HFFc6 (cell line): ENCODE results near the gene CCDC6. TPM values are rescaled to one million over a fixed set of nuclear protein-coding genes. Genes with fewer than 3 reads are reported as not detected.

Experiments
- DNase-seq: peaks from one replicate; pipeline ENCODE4 v3.0.0-alpha.2; 2018
- H3K27ac Mint-ChIP-seq: 2 replicates; pipeline ENCODE4 v1.8.0; 2020; ENCODE audit warnings: mild to moderate bottlenecking, mixed read lengths
- H3K27me3 Mint-ChIP-seq: 2 replicates; pipeline ENCODE4 v1.8.0; 2021; ENCODE audit warnings: mild to moderate bottlenecking, moderate library complexity, mixed read lengths; ENCODE audit not compliant: insufficient read depth
- H3K36me3 Mint-ChIP-seq: 2 replicates; pipeline ENCODE4 v1.8.0; 2021; ENCODE audit warnings: low read depth, mixed read lengths
- H3K4me1 Mint-ChIP-seq: 2 replicates; pipeline ENCODE4 v1.8.0; 2020; ENCODE audit warnings: low read depth, mixed read lengths
- H3K4me3 Mint-ChIP-seq: 2 replicates; pipeline ENCODE4 v1.8.0; 2020; ENCODE audit warnings: mild to moderate bottlenecking, moderate library complexity, mixed read lengths
- H3K9me3 Mint-ChIP-seq: 2 replicates; pipeline ENCODE4 v1.8.0; 2020; ENCODE audit warnings: mild to moderate bottlenecking, mixed read lengths
- CTCF ChIP-seq: fragments of 200-600 bp; sonication (generic); IDR thresholded peaks from 2 replicates; pipeline ENCODE4 v1.5.0; 2021; ENCODE audit warnings: antibody characterized with exemption, mild to moderate bottlenecking
- total RNA-seq, 6 experiments: library from RNA; stranded (reverse); fragmentation: NEBNext Ultra II Directional; extraction: Animal tissue kit (Norgen Biotek cat#: 25700); gene quantifications; 2 replicates in 1 of 6; 3 replicates in 5 of 6; pipeline ENCODE4 v1.2.3, GENCODE V29; 2021

Gene CCDC6
- total RNA-seq, 6 experiments from 2014 or later: 33.0 to 43.0 (median 36.7) TPM

DNA sequence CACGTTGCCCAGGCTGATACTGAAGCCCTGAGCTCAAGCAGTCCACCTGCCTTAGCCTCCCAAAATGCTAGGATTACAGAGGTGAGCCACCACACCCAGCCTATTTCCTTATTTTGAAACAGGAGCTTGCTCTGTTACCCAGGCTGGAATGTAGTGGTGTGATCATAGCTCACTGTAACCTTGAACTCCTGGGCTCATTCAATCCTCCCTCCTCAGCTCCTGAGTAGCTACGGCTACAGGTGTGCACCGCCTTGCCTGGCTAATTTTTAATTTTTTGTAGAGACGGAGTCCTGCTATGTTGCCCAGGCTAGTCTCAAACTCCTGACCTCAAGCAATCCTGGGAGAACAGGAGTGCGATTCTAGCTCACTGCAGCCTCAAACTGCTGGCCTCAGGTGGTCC is 164.8 kb downstream of the CCDC6 start:
- Mint-ChIP-seq H3K36me3 (no peaks in the 10 kb centered on the region), H3K4me3 (no peak overlapping the region), H3K27me3 (no peaks in the 10 kb centered on the region), H3K9me3 (0 out of 2 replicates have a peak, but pooled peaks cover 8% of the 10 kb centered on the region), H3K4me1 (no peaks in the 10 kb centered on the region), H3K27ac (no peak overlapping the region)
- no peak for TF ChIP-seq CTCF
- DNase-seq: no peak

DNA sequence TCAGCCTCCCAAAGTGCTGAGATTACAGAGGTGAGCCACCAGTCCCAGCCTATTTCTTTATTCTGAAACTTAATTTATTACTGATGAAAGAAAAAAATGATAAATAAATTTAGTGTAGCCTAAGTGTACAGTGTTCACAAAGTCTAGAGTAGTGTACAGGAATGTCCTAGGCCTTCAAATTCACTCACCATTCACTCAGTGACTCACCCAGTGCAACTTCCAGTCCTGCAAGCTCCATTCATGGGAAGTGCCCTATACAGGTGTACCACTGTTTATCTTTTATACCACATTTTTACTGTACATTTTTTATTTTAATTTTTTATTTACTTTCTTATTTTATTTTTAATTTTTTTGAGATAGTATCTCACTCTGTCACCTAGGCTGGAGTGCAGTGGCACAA is 165.3 kb downstream of the CCDC6 start:
- no peaks in the 10 kb centered on the region for H3K27me3 Mint-ChIP-seq
- H3K4me1 Mint-ChIP-seq: no peaks in the 10 kb centered on the region
- no peak for DNase-seq
- 0 out of 2 replicates have a peak, but pooled peaks cover 8% of the 10 kb centered on the region for H3K9me3 Mint-ChIP-seq
- H3K27ac Mint-ChIP-seq: no peak overlapping the region
- H3K36me3 Mint-ChIP-seq: no peaks in the 10 kb centered on the region
- H3K4me3 Mint-ChIP-seq: no peak overlapping the region
- TF ChIP-seq CTCF: no peak

Other genes with a start within 250 kb of the CCDC6 start
- not detected for gene SLC16A9, start 196.7 kb downstream of the CCDC6 start, total RNA-seq
- not detected for gene MRLN, start 153.1 kb downstream of the CCDC6 start, total RNA-seq